Stimulated activated CD4-positive, alpha-beta T cell treated with anti-CD3 and anti-CD28 coated beads, Interleukin-12 subunit alpha, Interleukin-12 subunit beta, amount 100 ng/mL, for 48 hours (primary cell): Measurements from ENCODE around the gene ACOX3.
A peak's percentile ranks its signal among the peaks of the same experiment; 100 is the strongest.
"Not testable (repeated sequence)": the region's sequence is repeated elsewhere in the genome, so short reads cannot be mapped to it uniquely, and the experiment has no call there.

ENCODE experiments used
- DNase-seq, 3 donors: peaks; one replicate each; pipeline ENCODE4 v3.0.0-alpha.2; 2020; ENCODE audit warnings: low read depth in 2 of 3, low spot score in 1 of 3

The ACOX3 gene

DNA sequence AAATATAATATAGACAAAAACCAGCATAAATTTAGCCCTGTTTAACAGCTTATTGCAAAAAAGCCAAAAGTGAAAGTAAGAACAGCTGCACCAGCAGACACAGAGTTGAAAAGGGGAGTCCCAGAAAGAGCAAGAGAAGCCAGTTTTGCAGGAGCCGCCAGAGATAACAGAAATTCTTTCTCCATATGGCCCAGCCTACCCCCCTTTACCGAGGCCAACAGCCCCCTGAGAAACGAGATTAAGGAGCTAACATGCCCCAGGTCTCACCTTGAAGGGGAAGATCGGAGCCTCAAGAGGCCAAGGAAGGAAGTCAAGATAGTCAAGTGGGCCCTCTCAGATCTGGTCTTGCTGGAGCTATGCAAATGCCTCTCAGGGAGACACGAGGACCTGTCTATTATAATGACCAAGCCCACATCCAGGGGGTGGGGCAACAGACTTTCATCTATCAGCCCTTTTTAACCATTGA lies 4.8 kb downstream of the ACOX3 start:
- no peak for DNase-seq

DNA sequence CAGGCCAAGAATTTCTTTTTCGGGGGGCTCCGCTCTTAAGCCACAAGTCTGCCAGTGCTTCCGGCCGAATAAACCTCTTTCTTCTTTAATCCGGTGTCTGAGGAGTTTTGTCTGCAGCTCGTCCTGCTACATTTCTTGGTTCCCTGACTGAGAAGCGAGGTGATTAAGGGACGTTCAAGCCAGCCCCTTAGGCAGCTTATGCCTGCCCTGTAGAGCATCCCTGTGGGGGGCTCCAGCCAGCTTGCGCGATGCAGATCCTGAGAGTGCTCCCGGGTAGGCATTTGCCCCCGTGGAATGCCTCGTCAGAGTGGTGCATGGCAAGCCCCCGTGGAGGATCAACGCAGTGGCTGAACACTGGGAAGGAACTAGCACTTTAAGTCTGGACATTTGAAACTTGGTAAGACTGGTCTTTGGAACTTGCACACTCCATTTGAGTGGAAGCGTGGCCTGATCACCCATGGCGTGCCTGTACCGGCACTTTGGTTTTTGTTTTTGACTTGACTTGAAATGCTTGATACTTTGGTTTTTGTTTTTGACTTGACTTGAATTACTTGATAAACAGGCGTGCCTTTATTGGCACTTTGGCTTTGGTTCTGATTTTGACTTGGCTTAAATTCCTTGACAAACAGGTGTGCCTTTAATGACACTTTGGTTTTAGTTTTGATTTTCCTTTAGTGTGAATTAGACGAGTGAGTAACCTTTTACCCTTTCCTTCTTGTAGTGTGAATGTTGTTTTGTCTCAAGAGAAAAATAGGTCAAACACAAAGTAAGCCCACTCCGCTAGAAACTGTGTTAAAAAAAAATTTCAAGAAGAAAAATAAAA lies 6.1 kb downstream of the ACOX3 start:
- DNase-seq, result no peak

DNA sequence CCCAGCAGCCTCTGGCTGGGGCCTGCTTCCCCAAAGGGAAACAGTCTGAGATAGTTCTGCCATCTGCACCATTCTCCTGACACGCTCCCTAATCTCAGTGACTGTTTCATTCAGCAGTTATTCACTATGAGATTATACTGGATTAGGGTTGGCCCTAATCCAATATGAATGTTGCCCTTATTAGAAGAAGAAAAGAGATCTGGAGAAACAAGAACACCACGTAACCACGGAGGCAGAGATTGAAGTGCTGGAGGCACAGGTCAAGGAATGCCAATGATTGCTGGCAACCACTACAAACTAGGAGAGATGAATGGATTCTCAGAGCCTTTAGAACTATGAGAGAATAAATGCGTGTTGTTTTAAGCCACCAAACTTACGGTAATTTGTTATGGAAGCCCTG lies 7.4 kb downstream of the ACOX3 start:
- DNase-seq, result no peak

DNA sequence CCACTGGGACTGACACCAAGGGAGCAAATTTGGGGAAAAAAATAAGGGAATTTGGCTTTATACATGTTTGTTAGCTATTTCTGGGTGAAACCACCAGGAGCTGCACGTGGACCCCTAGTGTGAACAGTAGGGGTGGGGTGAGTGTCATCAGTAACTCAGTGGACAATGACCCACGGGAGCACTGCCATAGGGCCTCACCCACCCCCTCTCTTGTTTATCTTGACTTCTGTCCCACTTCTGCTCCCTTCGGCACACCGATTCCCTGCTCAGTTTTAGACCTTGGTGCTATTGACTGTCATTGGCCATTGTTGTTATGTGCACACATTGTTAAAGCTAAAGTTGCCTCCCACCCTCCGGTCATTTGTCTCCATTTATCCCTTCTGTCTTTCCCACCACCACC lies 9.0 kb downstream of the ACOX3 start:
- DNase-seq, result no peak

DNA sequence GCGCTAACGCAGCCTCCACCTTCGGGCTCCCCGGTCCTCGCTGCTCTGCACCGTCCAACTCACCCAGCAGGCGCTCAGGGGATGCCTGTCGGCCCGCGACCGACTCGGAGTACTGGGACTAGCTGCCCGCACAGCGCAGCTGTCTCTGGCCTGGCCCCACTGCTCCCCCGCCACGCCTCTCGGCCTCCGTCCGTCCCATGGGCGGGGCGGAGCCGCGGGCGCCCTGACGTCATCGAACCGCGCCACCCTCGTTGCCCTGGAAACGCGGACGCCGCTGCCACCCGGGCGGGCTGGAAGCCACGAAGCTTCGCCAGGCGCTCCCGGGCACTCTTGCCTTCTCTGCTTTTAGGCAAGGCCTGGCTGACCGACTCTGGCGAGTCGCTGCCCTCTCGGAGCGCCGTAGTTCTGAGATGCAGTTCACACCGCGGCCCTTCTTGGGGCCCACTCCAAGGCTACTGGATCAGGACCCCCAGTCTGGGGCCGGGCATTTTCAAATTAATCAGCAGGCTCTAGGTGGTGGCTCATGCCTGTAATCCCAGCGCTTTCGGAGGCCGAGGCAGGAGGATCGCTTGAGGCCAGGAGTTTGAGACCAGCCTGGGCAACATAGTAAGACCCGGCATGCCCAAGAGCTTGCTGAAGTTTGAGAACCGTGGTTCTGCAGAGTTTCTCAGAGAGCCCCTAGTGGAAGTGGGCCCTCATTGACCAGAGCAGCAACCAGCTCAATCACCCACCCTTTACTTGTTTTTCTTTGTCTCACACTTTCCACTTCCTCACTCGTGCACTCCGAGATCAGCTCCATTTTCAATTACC lies 12.0 kb downstream of the ACOX3 start:
- DNase-seq, result peak; percentile 86 to 96 (median 89)

DNA sequence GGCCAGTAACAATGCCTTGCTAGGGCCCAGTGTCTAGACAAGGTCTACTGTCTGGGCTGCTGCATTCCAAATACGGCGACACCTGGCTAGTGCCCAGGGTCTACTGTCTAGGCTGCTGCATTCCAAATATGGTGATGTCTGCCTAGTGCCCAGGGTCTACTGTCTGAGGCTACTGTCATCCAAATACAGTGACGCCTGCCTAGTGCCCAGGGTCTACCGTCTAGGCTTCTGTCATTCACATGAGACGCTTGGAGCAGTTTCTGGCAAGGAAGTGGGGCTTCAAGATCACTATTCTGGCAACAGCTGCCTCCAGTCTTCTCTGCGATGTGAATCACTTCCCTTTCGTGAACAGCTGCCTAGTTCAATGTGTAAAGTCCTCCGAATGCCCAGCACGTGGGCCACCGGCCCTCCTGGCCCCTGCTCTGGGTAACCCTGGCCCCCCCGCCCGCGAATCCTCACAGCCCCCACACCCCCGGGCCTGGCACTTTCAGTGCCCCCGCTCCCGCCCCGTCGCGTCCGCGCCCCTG lies 12.7 kb downstream of the ACOX3 start:
- DNase-seq, result no peak

DNA sequence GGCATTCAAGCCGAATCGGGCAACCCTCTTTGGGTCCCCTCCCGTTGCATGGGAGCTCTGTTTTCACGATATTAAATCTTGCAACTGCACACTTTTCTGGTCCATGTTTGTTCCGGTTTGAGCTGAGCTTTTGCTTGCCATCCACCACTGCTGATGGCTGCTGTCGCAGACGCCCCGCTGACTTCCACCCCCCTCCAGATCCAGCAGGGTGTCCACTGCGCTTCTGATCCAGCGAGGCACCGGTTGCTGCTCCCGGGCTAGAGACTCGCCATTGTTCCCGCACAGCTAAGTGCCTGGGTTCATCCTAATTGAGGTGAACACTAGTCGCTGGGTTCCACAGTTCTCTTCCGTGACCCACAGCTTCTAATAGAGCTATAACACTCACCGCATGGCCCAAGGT lies 13.3 kb downstream of the ACOX3 start:
- DNase-seq, result no peak

GRCh38 chr4:8422786-8423185 lies 17.7 kb downstream of the ACOX3 start:
- no peak for DNase-seq

GRCh38 chr4:8422327-8422726 lies 18.2 kb downstream of the ACOX3 start:
- DNase-seq, result no peak

GRCh38 chr4:8420151-8420550 lies 20.4 kb downstream of the ACOX3 start:
- DNase-seq, result not testable (repeated sequence)

DNA sequence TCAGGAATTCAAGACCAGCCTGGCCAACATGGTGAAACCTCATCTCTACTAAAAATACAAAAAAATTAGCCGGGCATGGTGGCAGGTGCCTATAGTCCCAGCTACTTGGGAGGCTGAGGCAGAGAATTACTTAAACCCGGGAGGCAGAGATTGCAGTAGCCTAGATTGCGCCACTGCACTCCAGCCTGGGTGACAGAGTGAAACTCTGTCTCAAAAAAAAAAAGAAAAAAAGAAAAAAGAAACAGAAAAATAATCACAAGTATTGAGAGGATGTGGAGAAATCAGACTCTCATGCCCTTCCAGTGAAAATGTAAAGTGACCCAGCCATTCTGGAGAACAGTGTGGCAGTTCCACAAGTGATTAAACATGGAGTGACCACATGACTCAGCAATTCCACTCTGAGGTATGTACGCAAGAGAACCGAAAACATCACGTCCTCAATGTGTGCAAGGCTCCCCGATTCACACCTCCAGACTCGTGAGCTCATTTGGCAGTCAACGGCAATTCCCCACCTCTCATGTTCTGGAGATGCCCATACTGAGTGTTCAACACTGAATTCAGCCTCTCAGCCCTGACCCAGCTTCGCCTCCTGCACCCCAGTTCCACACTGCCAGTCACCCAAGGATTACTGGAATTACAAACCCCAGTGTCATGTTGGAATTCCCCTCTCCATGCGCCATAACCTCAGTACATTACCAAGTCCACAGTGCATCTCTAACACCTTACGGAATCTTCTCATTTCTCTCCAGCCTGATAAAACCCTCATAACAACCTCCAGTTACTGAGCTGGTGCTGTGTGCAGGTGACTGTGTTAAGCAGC lies 21.1 kb downstream of the ACOX3 start:
- DNase-seq, result peak; percentile 57 to 65 (median 62)

DNA sequence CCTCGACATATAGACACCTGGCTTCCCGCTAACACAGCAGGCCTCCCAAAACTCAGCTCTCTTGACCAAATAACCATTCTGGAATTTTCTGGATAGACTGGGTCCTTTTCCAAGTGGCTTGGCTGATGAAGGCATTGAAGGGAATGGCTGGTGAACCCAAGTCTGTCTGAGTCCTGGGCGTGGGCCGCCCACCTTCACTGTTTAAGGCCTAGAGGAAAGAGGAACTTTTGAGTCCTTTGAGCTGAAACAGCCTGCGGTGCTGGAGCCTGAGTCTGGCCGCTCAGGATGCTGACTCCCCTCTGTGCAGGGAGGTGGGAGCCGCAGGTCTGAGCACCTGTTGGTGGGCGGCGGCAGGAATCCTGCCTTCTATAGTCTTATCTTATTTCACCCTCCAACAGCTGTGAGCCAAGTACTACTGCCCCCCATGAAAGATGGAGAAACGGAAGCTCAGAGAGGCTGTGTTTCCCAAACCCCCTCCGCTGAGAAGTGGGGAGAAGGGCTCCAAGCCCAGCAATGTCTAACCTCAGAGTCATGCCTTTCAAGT lies 23.4 kb downstream of the ACOX3 start:
- DNase-seq, result no peak

DNA sequence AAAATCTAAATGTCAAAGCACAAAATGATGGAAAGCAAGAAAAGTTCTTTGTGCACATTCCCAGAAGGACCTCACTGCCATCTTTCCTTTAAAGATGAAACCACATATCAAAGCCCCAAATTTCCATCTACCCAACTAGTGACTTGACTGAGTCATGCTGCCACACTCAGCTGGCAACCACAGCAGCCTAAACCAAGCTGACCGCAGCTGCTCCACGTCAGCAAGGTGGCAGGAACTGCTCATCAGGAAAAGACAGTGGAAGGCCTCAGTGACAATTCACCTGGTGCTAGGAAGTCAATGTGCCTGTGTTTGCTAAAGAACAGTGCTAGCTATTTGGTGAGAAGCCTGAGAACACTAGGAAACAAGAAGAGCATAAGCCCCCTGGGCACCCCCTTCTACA lies 26.1 kb downstream of the ACOX3 start:
- peak in 1 of 3 donors; percentile 51 for DNase-seq

- DNase-seq, result no peak
Measured at GRCh38 chr4:8412288-8412687, 28.2 kb downstream of the ACOX3 start.

GRCh38 chr4:8411351-8412180 lies 29.0 kb downstream of the ACOX3 start:
- DNase-seq, result no peak

DNA sequence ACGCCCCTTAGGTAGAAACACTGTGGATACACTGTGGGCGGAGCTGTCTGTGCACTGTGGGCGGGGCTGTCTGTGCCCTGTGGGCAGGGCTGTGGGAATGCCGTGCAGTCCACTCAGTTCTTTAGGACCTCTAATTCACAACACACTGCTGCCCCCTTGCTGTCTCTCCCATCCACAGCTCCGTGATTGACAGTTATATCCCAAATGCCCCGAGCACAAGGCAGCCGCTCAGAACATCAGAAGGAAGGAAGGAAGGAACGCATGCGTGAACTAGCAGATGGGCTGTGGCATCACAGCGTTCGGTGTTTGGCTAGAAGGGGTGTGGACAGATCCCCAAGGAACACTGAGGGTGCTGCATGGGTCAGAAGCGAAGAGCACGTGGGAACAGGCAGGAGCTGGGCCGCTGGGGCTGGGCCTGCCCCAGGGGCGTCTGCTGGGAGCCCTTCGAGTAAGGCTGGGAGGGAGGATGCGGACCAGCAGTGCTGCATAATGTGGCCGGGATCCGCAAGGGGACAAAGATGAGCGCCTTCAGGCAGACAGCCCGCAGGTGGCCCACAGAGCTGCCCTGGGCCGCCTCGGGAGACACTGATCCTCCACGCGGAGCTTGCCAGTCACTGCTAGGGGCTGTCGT lies 29.8 kb downstream of the ACOX3 start:
- no peak for DNase-seq

DNA sequence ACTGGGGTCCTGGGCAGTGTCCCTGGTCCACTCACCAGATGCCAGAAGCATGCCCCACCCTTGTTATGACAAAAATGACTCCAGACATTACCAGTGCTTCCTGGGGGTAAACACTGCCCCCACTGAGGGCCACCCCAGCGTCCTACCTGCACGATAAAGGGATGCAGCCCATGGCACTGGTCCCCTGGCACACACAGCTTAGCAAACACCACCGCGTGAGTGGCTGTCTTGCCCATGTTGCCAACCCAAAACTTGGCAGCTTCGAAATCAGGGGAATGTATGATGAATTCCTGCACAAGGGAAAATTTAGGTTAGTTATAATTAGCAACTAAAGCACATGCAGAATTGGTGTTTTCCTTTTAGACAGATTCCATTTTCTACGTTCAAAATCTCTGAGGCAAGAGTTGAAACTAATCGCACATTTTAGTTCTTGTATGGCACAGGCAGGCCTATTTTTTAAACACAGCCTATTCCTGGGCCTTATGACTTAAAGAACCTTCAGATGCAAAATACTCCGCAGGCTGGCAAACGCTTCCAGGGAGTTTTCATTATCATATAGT lies 30.4 kb downstream of the ACOX3 start:
- no peak for DNase-seq

- no peak for DNase-seq
Measured at GRCh38 chr4:8409264-8410065, 31.1 kb downstream of the ACOX3 start.
